RWPE2 (cell line): ENCODE results near the gene MBOAT1.

Experiments
- ATAC-seq: fragments of 200-7000 bp; cut with Tn5 transposase; 3 replicates; pipeline ENCODE4 v1.9.1; 2021; ENCODE audit warnings: low read depth
- DNase-seq: peaks from one replicate; pipeline ENCODE4 v3.0.0-alpha.2; 2020; ENCODE audit warnings: low spot score
- H3K27ac ChIP-seq: fragments of 450-650 bp; 2 replicates; pipeline ENCODE4 v1.5.1; 2017; ENCODE audit warnings: mild to moderate bottlenecking; ENCODE audit not compliant: poor library complexity, severe bottlenecking
- H3K27me3 ChIP-seq: fragments of 250-450 bp; sonication (Bioruptor Pico); 2 replicates; pipeline ENCODE4 v1.5.1; 2021; ENCODE audit warnings: mild to moderate bottlenecking, moderate library complexity; ENCODE audit not compliant: insufficient read depth, poor library complexity, severe bottlenecking
- H3K36me3 ChIP-seq: fragments of 250-450 bp; sonication (Bioruptor Pico); 2 replicates; pipeline ENCODE4 v1.5.1; 2020; ENCODE audit warnings: low read depth, mild to moderate bottlenecking, moderate library complexity
- H3K4me1 ChIP-seq: fragments of 250-450 bp; sonication (Bioruptor Pico); 2 replicates; pipeline ENCODE4 v1.5.1; 2021; ENCODE audit warnings: mild to moderate bottlenecking, moderate library complexity; ENCODE audit not compliant: insufficient read depth, poor library complexity, severe bottlenecking
- H3K4me3 ChIP-seq: fragments of 250-450 bp; sonication (Bioruptor Pico); 2 replicates; pipeline ENCODE4 v1.5.1; 2021; ENCODE audit warnings: mild to moderate bottlenecking, moderate library complexity; ENCODE audit not compliant: severe bottlenecking
- H3K9me3 ChIP-seq: fragments of 250-450 bp; sonication (Bioruptor Pico); 2 replicates; pipeline ENCODE4 v1.5.1; 2021; ENCODE audit warnings: mild to moderate bottlenecking, moderate library complexity; ENCODE audit not compliant: severe bottlenecking
- CTCF ChIP-seq: fragments of 450-650 bp; IDR thresholded peaks from one replicate; pipeline ENCODE4 v1.5.1; 2017; ENCODE audit warnings: mild to moderate bottlenecking, moderate library complexity; ENCODE audit not compliant: poor library complexity, severe bottlenecking

Gene MBOAT1

GRCh38 chr6:20162515-20162914 is 49.8 kb downstream of the MBOAT1 start:
- Histone ChIP-seq H3K4me3 (no peak overlapping the region), H3K9me3 (no peaks in the 10 kb centered on the region), H3K27me3 (no peaks in the 10 kb centered on the region), H3K27ac (no peak overlapping the region), H3K4me1 (no peaks in the 10 kb centered on the region), H3K36me3 (no peaks in the 10 kb centered on the region)
- ATAC-seq = no peak
- TF ChIP-seq CTCF = no peak
- no peak for DNase-seq

- no peak for DNase-seq
- no peaks in the 10 kb centered on the region for H3K36me3 ChIP-seq
- no peaks in the 10 kb centered on the region for H3K4me1 ChIP-seq
- H3K4me3 ChIP-seq = no peak overlapping the region
- TF ChIP-seq CTCF = no peak
- no peak for ATAC-seq
- no peaks in the 10 kb centered on the region for H3K9me3 ChIP-seq
- H3K27ac ChIP-seq = no peak overlapping the region
- no peaks in the 10 kb centered on the region for H3K27me3 ChIP-seq
These were observed 51.6 kb downstream of the MBOAT1 start for GRCh38 chr6:20160541-20161283.

GRCh38 chr6:20159781-20160540 is 52.3 kb downstream of the MBOAT1 start:
- Histone ChIP-seq H3K4me3 (no peak overlapping the region), H3K27me3 (no peaks in the 10 kb centered on the region), H3K4me1 (no peaks in the 10 kb centered on the region), H3K27ac (no peak overlapping the region), H3K9me3 (no peaks in the 10 kb centered on the region), H3K36me3 (no peaks in the 10 kb centered on the region)
- ATAC-seq = no peak
- TF ChIP-seq CTCF = no peak
- DNase-seq = no peak

GRCh38 chr6:20159098-20159497 is 53.2 kb downstream of the MBOAT1 start:
- ATAC-seq (no peak), DNase-seq (no peak)
- no peaks in the 10 kb centered on the region for H3K36me3 ChIP-seq
- no peaks in the 10 kb centered on the region for H3K4me1 ChIP-seq
- TF ChIP-seq CTCF = no peak
- H3K9me3 ChIP-seq = no peaks in the 10 kb centered on the region
- H3K4me3 ChIP-seq = no peak overlapping the region
- H3K27ac ChIP-seq = no peak overlapping the region
- no peaks in the 10 kb centered on the region for H3K27me3 ChIP-seq

GRCh38 chr6:20158676-20159075 is 53.6 kb downstream of the MBOAT1 start:
- Histone ChIP-seq H3K4me3 (no peak overlapping the region), H3K27me3 (no peaks in the 10 kb centered on the region), H3K36me3 (no peaks in the 10 kb centered on the region), H3K27ac (no peak overlapping the region), H3K9me3 (no peaks in the 10 kb centered on the region), H3K4me1 (no peaks in the 10 kb centered on the region)
- TF ChIP-seq CTCF = no peak
- ATAC-seq (no peak), DNase-seq (no peak)
